Nephron progenitor cell (in vitro differentiated cells): Measurements from ENCODE around the gene CASS4.

Experiments used
- DNase-seq: peaks from one replicate; pipeline ENCODE4 v3.0.0; 2021
- H3K27ac Mint-ChIP-seq: 2 replicates; pipeline ENCODE4 v1.8.0; 2021; ENCODE audit warnings: mild to moderate bottlenecking, moderate library complexity, mixed read lengths
- H3K27me3 Mint-ChIP-seq: 2 replicates; pipeline ENCODE4 v1.8.0; 2021; ENCODE audit warnings: mild to moderate bottlenecking, low read depth, mixed read lengths; ENCODE audit not compliant: poor library complexity
- H3K36me3 Mint-ChIP-seq: 2 replicates; pipeline ENCODE4 v1.8.0; 2021; ENCODE audit warnings: low read depth, mixed read lengths
- H3K4me1 Mint-ChIP-seq: 2 replicates; pipeline ENCODE4 v1.8.0; 2021; ENCODE audit warnings: mixed read lengths
- H3K4me3 Mint-ChIP-seq: 2 replicates; pipeline ENCODE4 v1.8.0; 2021; ENCODE audit warnings: mild to moderate bottlenecking, moderate library complexity, mixed read lengths
- H3K9me3 Mint-ChIP-seq: 2 replicates; pipeline ENCODE4 v1.8.0; 2021; ENCODE audit warnings: mild to moderate bottlenecking, moderate library complexity, mixed read lengths
- TF ChIP-seq, protein P1 (sequence below): fragments of 200-600 bp; sonication (generic); IDR thresholded peaks from 2 replicates; pipeline ENCODE4 v1.5.0; 2021; ENCODE audit warnings: antibody characterized with exemption

Gene CASS4

GRCh38 chr20:56445130-56445529 is 33.1 kb downstream of the CASS4 start:
- no peak overlapping the region for H3K4me3 Mint-ChIP-seq
- no peaks in the 10 kb centered on the region for H3K36me3 Mint-ChIP-seq
- TF ChIP-seq, protein P1, sequence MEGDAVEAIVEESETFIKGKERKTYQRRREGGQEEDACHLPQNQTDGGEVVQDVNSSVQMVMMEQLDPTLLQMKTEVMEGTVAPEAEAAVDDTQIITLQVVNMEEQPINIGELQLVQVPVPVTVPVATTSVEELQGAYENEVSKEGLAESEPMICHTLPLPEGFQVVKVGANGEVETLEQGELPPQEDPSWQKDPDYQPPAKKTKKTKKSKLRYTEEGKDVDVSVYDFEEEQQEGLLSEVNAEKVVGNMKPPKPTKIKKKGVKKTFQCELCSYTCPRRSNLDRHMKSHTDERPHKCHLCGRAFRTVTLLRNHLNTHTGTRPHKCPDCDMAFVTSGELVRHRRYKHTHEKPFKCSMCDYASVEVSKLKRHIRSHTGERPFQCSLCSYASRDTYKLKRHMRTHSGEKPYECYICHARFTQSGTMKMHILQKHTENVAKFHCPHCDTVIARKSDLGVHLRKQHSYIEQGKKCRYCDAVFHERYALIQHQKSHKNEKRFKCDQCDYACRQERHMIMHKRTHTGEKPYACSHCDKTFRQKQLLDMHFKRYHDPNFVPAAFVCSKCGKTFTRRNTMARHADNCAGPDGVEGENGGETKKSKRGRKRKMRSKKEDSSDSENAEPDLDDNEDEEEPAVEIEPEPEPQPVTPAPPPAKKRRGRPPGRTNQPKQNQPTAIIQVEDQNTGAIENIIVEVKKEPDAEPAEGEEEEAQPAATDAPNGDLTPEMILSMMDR, result no peak
- H3K4me1 Mint-ChIP-seq, result peaks cover 4% of the 10 kb centered on the region
- no peak for DNase-seq
- no peaks in the 10 kb centered on the region for H3K9me3 Mint-ChIP-seq
- H3K27ac Mint-ChIP-seq, result no peak overlapping the region
- H3K27me3 Mint-ChIP-seq, result peaks cover 32% of the 10 kb centered on the region

GRCh38 chr20:56445540-56445939 is 33.5 kb downstream of the CASS4 start:
- Mint-ChIP-seq H3K36me3 (no peaks in the 10 kb centered on the region), H3K4me3 (no peak overlapping the region), H3K27ac (no peak overlapping the region), H3K9me3 (no peaks in the 10 kb centered on the region), H3K27me3 (peaks cover 36% of the 10 kb centered on the region), H3K4me1 (peaks cover 4% of the 10 kb centered on the region)
- no peak for DNase-seq
- TF ChIP-seq, protein P1, result no peak

- H3K36me3 Mint-ChIP-seq, result no peaks in the 10 kb centered on the region
- H3K4me1 Mint-ChIP-seq, result peaks cover 4% of the 10 kb centered on the region
- H3K9me3 Mint-ChIP-seq, result no peaks in the 10 kb centered on the region
- TF ChIP-seq, protein P1, result no peak
- DNase-seq, result peak; percentile 16
- H3K27ac Mint-ChIP-seq, result no peak overlapping the region
- no peak overlapping the region for H3K4me3 Mint-ChIP-seq
- H3K27me3 Mint-ChIP-seq, result peaks cover 52% of the 10 kb centered on the region
Measured at GRCh38 chr20:56447227-56447626, 35.2 kb downstream of the CASS4 start.

- H3K27me3 Mint-ChIP-seq, result peaks cover 63% of the 10 kb centered on the region
- no peaks in the 10 kb centered on the region for H3K36me3 Mint-ChIP-seq
- TF ChIP-seq, protein P1, result no peak
- H3K4me3 Mint-ChIP-seq, result no peak overlapping the region
- DNase-seq, result no peak
- H3K27ac Mint-ChIP-seq, result no peak overlapping the region
- H3K9me3 Mint-ChIP-seq, result no peaks in the 10 kb centered on the region
- peaks cover 4% of the 10 kb centered on the region for H3K4me1 Mint-ChIP-seq
Measured at GRCh38 chr20:56449459-56449858, 37.4 kb downstream of the CASS4 start.

DNA sequence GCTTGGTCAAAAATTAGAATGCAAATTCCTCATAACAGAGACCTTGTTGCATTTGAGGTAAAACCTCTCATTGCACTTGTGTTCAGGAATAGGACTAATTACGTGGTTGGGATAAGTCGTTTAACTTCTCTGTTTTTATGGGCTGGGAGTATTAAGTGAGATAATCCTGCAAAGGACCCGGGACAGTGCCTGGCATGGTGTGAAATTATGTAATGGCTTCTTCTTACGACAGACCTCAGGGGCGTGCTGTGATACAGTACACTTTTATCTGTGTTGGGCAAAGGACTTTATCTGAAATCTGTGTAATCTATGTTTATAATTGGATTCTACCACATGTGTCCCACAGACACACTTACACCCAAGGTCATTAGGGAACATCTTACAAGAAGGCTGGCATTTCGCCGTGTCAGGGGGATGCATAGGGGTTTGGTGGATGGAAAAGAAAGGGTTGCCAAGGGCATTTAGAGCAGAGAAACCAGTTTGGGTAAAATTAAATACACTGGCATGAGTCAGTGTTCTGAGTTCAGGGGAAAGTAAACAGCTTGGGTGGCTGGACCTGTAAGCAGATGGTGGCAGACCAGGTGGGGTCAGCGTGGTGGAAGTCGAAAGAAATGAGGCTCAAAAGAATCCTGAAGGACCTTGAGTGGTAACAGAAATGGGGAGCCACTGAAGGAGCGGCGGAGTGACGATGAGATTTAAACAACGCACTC is 39.2 kb downstream of the CASS4 start:
- H3K36me3 Mint-ChIP-seq, result no peaks in the 10 kb centered on the region
- H3K9me3 Mint-ChIP-seq, result no peaks in the 10 kb centered on the region
- peaks cover 61% of the 10 kb centered on the region for H3K27me3 Mint-ChIP-seq
- TF ChIP-seq, protein P1, result no peak
- DNase-seq, result no peak
- no peak overlapping the region for H3K4me3 Mint-ChIP-seq
- H3K4me1 Mint-ChIP-seq, result peaks cover 4% of the 10 kb centered on the region
- no peak overlapping the region for H3K27ac Mint-ChIP-seq

GRCh38 chr20:56453352-56453751 is 41.3 kb downstream of the CASS4 start:
- TF ChIP-seq, protein P1, result no peak
- H3K36me3 Mint-ChIP-seq, result no peaks in the 10 kb centered on the region
- H3K9me3 Mint-ChIP-seq, result no peaks in the 10 kb centered on the region
- H3K4me1 Mint-ChIP-seq, result no peaks in the 10 kb centered on the region
- no peak for DNase-seq
- H3K27me3 Mint-ChIP-seq, result peaks cover 57% of the 10 kb centered on the region
- no peak overlapping the region for H3K27ac Mint-ChIP-seq
- no peak overlapping the region for H3K4me3 Mint-ChIP-seq
